Suprapubic skin (tissue), 3 donors: ENCODE data around the gene CRABP1.

Source experiments
- POLR2A ChIP-seq, 2 donors: fragments of 450-650 bp; IDR thresholded peaks; one replicate each; pipeline ENCODE4 v1.6.1; 2017; ENCODE audit warnings: antibody characterized with exemption in 2 of 2, mild to moderate bottlenecking in 2 of 2, moderate library complexity in 2 of 2
- TF ChIP-seq, protein P1 (sequence below), 2 donors: fragments of 200-600 bp in 1 of 2; fragments of 450-650 bp in 1 of 2; sonication (generic) in 1 of 2; IDR thresholded peaks; one replicate each; pipeline ENCODE4 v1.5.1; 2016 to 2019; ENCODE audit warnings: antibody characterized with exemption in 2 of 2, mild to moderate bottlenecking in 1 of 2, moderate library complexity in 1 of 2

DNA sequence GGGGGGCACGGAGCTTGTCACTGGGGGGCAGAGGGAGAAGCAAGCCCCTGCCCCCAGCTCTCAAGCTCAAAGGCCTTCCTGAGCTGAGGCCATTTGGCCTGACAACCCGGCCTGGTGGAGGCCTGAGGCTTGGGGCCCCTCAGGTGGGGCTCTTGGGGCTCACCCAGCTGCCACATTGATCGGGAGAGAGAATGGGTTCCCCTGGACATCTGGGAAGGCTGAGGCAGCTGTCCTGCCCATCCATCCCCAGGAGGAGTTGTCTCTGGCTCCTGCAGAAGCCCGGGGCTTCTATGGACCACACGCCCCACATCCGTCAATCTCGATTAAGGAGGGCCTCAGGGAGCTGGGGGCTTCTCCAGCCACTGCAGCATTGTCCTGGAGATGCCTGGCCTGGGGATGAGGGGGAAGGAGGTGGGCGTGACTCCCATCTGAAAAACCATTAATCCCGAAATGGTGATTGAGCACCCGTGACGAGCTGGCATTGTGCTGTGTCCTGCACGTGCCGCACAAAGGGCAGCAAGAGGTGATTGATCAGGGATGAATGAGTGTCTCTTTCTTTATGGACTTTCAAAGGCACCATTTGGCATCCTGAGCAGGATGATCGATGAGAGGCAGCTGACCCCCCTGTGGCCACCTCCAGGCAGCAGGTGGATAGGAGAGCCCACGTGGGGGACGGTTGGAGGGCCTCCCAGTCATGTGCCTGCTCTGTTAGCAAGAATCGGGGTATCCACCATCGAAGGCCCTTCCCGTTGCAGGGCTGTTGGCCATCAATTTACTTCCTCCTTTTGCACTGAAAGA is 17.2 kb upstream of the CRABP1 start:
- TF ChIP-seq, protein P1, sequence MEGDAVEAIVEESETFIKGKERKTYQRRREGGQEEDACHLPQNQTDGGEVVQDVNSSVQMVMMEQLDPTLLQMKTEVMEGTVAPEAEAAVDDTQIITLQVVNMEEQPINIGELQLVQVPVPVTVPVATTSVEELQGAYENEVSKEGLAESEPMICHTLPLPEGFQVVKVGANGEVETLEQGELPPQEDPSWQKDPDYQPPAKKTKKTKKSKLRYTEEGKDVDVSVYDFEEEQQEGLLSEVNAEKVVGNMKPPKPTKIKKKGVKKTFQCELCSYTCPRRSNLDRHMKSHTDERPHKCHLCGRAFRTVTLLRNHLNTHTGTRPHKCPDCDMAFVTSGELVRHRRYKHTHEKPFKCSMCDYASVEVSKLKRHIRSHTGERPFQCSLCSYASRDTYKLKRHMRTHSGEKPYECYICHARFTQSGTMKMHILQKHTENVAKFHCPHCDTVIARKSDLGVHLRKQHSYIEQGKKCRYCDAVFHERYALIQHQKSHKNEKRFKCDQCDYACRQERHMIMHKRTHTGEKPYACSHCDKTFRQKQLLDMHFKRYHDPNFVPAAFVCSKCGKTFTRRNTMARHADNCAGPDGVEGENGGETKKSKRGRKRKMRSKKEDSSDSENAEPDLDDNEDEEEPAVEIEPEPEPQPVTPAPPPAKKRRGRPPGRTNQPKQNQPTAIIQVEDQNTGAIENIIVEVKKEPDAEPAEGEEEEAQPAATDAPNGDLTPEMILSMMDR (IDR thresholded peaks at IDR 0.05): no peak
- TF ChIP-seq POLR2A (IDR thresholded peaks at IDR 0.05): no peak
